ENCODE data around the gene ERICH6. TPM values are rescaled to one million over a fixed set of nuclear protein-coding genes. Genes with fewer than 3 reads are reported as not detected.

Gene ERICH6
- total RNA-seq, 2 donors from 2014 or later, result 0.26 TPM; not detected in 1

DNA sequence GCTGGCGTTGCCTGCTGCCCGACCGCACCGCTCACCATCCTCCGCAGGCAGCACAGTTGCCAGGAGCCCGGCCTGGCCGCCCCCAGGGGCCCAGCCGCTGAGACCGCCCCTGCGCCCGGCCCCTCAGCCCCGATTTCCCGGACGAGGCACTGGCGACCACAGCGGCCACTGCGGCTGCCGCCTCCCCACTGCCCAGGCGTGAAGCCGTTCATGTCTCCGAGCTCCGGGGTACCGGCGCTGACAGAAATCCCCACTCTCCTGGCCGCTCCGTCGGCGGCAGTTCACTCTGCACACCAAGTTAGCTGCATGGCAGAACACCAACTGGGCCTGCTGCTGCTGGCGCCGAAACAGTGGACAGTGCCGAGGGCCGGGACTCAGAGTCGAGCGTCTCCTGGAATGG, 92.1 kb downstream of the ERICH6 start:
- 97 to 99% methylated on average over 31 to 34 of the region's 34 CpGs for WGBS, 2 donors
- no peak overlapping the region for H3K27ac ChIP-seq
- no peaks in the 10 kb centered on the region for H3K9me3 ChIP-seq
- H3K27me3 ChIP-seq, result no peaks in the 10 kb centered on the region
- intact Hi-C loops (cut with DNase I), result no loop called here
- H3K4me3 ChIP-seq, result no peak overlapping the region
- peaks cover 30% of the 10 kb centered on the region for H3K4me1 ChIP-seq
- TF ChIP-seq POLR2A (IDR thresholded peaks at IDR 0.05) (no peak), CTCF (IDR thresholded peaks at IDR 0.05) (no peak)
- no peaks in the 10 kb centered on the region for H3K36me3 ChIP-seq (replicated peaks in 1 of 2; ENCODE audit: insufficient read depth in 1 of 2, low read depth in 2 of 2)
- DNase-seq (no peak), ATAC-seq (no peak)

DNA sequence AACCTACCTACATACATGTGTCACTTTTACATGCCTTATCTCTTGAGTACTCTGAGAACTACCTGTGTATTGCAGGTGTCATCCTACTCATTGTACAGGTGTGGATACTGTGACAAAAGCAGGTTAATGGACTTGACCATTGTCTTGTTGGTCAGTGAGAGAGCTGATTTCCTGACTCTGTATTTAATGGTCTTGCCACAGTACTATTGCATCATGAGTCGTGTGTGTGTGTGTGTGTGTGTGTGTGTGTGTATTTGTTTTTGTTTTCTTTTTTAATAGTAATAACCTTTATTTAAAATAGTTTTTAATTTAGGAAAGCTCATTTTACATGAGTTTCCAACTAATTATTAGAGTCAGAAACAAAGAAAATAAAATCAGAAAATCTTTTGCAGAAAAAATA, 92.9 kb downstream of the ERICH6 start:
- H3K4me1 ChIP-seq, result peaks cover 39% of the 10 kb centered on the region

GRCh38 chr3:150609988-150610387, 93.7 kb downstream of the ERICH6 start:
- H3K9me3 ChIP-seq, result no peaks in the 10 kb centered on the region

More for the DNA sequence above, 92.9 kb downstream of the ERICH6 start:
- ATAC-seq (no peak), DNase-seq (no peak)
- no peak overlapping the region for H3K27ac ChIP-seq
- WGBS, 2 donors, result 27 to 38% methylated on average over 1 of the region's 1 CpG
- H3K9me3 ChIP-seq, result no peaks in the 10 kb centered on the region
- H3K4me3 ChIP-seq, result no peak overlapping the region
- intact Hi-C loops (cut with DNase I), result no loop called here
- H3K36me3 ChIP-seq (replicated peaks in 1 of 2; ENCODE audit: insufficient read depth in 1 of 2, low read depth in 2 of 2), result peaks cover 0 to 2% of the 10 kb centered on the region in 2 donors
- TF ChIP-seq CTCF (IDR thresholded peaks at IDR 0.05) (no peak), POLR2A (IDR thresholded peaks at IDR 0.05) (no peak)
- no peaks in the 10 kb centered on the region for H3K27me3 ChIP-seq

More at GRCh38 chr3:150609988-150610387, 93.7 kb downstream of the ERICH6 start:
- TF ChIP-seq CTCF (IDR thresholded peaks at IDR 0.05) (no peak), POLR2A (IDR thresholded peaks at IDR 0.05) (no peak)
- ATAC-seq (no peak), DNase-seq (no peak)
- Histone ChIP-seq H3K4me3 (no peak overlapping the region), H3K27ac (no peak overlapping the region), H3K4me1 (peaks cover 47% of the 10 kb centered on the region), H3K27me3 (no peaks in the 10 kb centered on the region), H3K36me3 (replicated peaks in 1 of 2; ENCODE audit: insufficient read depth in 1 of 2, low read depth in 2 of 2) (peaks cover 0 to 2% of the 10 kb centered on the region in 2 donors)
- 0% methylated on average over 1 of the region's 1 CpG for WGBS, 2 donors
- intact Hi-C loops (cut with DNase I), result no loop called here

Other genes with a start within 250 kb of the ERICH6 start
- gene SERP1, start 157.4 kb downstream of the ERICH6 start, total RNA-seq, result 1,000 to 10,000 TPM in 1 of 2 donors, 100 to 1,000 TPM in 1; 277 to 1,534 TPM
- gene EIF2A, start 157.1 kb downstream of the ERICH6 start, total RNA-seq, result 100 to 1,000 TPM in 1 of 2 donors, 10 to 100 TPM in 1; 58.7 to 126 TPM
- 10 to 100 TPM; 20.2 to 21.4 TPM for gene SELENOT, start 100.6 kb downstream of the ERICH6 start, total RNA-seq
- 10 to 100 TPM; 17.1 to 30.3 TPM for gene SIAH2, start 59.2 kb upstream of the ERICH6 start, total RNA-seq
- not detected for gene MINDY4B, start 201.5 kb upstream of the ERICH6 start, total RNA-seq

Measured in body of pancreas (tissue), 4 donors.